Endothelial cell (in vitro differentiated cells): ENCODE data around the gene ZFP91. TPM values are rescaled to one million over a fixed set of nuclear protein-coding genes. Genes with fewer than 3 reads are reported as not detected.

Source experiments
- DNase-seq: peaks from one replicate; pipeline ENCODE4 v3.0.0; 2021; ENCODE audit warnings: low spot score
- H3K27ac Mint-ChIP-seq: one replicate; pipeline ENCODE4 v1.8.0; 2021; ENCODE audit warnings: mixed read lengths, inconsistent platforms; ENCODE audit not compliant: unreplicated experiment
- H3K27me3 Mint-ChIP-seq: one replicate; pipeline ENCODE4 v1.8.0; 2021; ENCODE audit warnings: mild to moderate bottlenecking, moderate library complexity, mixed read lengths, inconsistent platforms; ENCODE audit not compliant: unreplicated experiment
- H3K36me3 Mint-ChIP-seq: one replicate; pipeline ENCODE4 v1.8.0; 2021; ENCODE audit warnings: mild to moderate bottlenecking, low read depth, mixed read lengths, inconsistent platforms; ENCODE audit not compliant: unreplicated experiment
- H3K4me1 Mint-ChIP-seq: one replicate; pipeline ENCODE4 v1.8.0; 2021; ENCODE audit warnings: mild to moderate bottlenecking, mixed read lengths, inconsistent platforms; ENCODE audit not compliant: unreplicated experiment
- H3K4me3 Mint-ChIP-seq: one replicate; pipeline ENCODE4 v1.8.0; 2021; ENCODE audit warnings: mild to moderate bottlenecking, mixed read lengths, inconsistent platforms; ENCODE audit not compliant: unreplicated experiment
- H3K9me3 Mint-ChIP-seq: one replicate; pipeline ENCODE4 v1.8.0; 2021; ENCODE audit warnings: mixed read lengths, inconsistent platforms; ENCODE audit not compliant: unreplicated experiment
- CTCF ChIP-seq: fragments of 200-600 bp; sonication (generic); IDR thresholded peaks from one replicate; pipeline ENCODE4 v1.5.0; 2021; ENCODE audit warnings: antibody characterized with exemption; ENCODE audit not compliant: unreplicated experiment
- total RNA-seq: library from RNA; stranded (reverse); fragmentation: NEBNext Ultra II Directional; extraction: Animal tissue kit (Norgen Biotek cat#: 25700); gene quantifications from one replicate; pipeline ENCODE4 v1.2.1, GENCODE V29; 2021; ENCODE audit not compliant: unreplicated experiment

The ZFP91 gene
- total RNA-seq, 1 donor from 2014 or later: 28.4 TPM

GRCh38 chr11:58596621-58597020, 17.8 kb downstream of the ZFP91 start:
- Mint-ChIP-seq H3K9me3 (no peaks in the 10 kb centered on the region), H3K4me1 (no peaks in the 10 kb centered on the region), H3K4me3 (no peak overlapping the region), H3K27ac (no peak overlapping the region), H3K36me3 (no peaks in the 10 kb centered on the region), H3K27me3 (no peaks in the 10 kb centered on the region)
- no peak for DNase-seq
- TF ChIP-seq CTCF: no peak

- no peak overlapping the region for H3K27ac Mint-ChIP-seq
- H3K4me3 Mint-ChIP-seq: no peak overlapping the region
- no peak for TF ChIP-seq CTCF
- H3K4me1 Mint-ChIP-seq: no peaks in the 10 kb centered on the region
- no peaks in the 10 kb centered on the region for H3K9me3 Mint-ChIP-seq
- no peaks in the 10 kb centered on the region for H3K36me3 Mint-ChIP-seq
- no peaks in the 10 kb centered on the region for H3K27me3 Mint-ChIP-seq
- no peak for DNase-seq
Observed at GRCh38 chr11:58597486-58598144, 18.8 kb downstream of the ZFP91 start.

- H3K27ac Mint-ChIP-seq: no peak overlapping the region
- H3K9me3 Mint-ChIP-seq: no peaks in the 10 kb centered on the region
- no peak for DNase-seq
- H3K4me3 Mint-ChIP-seq: no peak overlapping the region
- H3K27me3 Mint-ChIP-seq: no peaks in the 10 kb centered on the region
- H3K36me3 Mint-ChIP-seq: no peaks in the 10 kb centered on the region
- no peak for TF ChIP-seq CTCF
- H3K4me1 Mint-ChIP-seq: no peaks in the 10 kb centered on the region
Observed at GRCh38 chr11:58600510-58600909, 21.6 kb downstream of the ZFP91 start.

- no peak for DNase-seq
- TF ChIP-seq CTCF: no peak
- peaks cover 7% of the 10 kb centered on the region for H3K4me1 Mint-ChIP-seq
- H3K4me3 Mint-ChIP-seq: no peak overlapping the region
- no peak overlapping the region for H3K27ac Mint-ChIP-seq
- no peaks in the 10 kb centered on the region for H3K9me3 Mint-ChIP-seq
- H3K27me3 Mint-ChIP-seq: no peaks in the 10 kb centered on the region
- peaks cover 6% of the 10 kb centered on the region for H3K36me3 Mint-ChIP-seq
Observed at GRCh38 chr11:58606930-58607714, 28.3 kb downstream of the ZFP91 start.

GRCh38 chr11:58608331-58608730, 29.5 kb downstream of the ZFP91 start:
- H3K4me1 Mint-ChIP-seq: peaks cover 7% of the 10 kb centered on the region
- DNase-seq: no peak
- H3K36me3 Mint-ChIP-seq: peaks cover 8% of the 10 kb centered on the region
- no peaks in the 10 kb centered on the region for H3K9me3 Mint-ChIP-seq
- no peak for TF ChIP-seq CTCF
- no peak overlapping the region for H3K27ac Mint-ChIP-seq
- no peak overlapping the region for H3K4me3 Mint-ChIP-seq
- no peaks in the 10 kb centered on the region for H3K27me3 Mint-ChIP-seq
